Pancreas (tissue), 10 donors: Measurements from ENCODE around the gene L2HGDH. TPM values are rescaled to one million over a fixed set of nuclear protein-coding genes. Genes with fewer than 3 reads are reported as not detected.

ENCODE experiments used
- ATAC-seq, 4 donors: fragments of 200-7000 bp; cut with Tn5 transposase; one replicate each; pipeline versions ENCODE4 v1.8.0 to v1.9.1; 2020; ENCODE audit warnings: mild to moderate bottlenecking in 4 of 4, moderate library complexity in 4 of 4
- DNase-seq, 6 donors: peaks; one replicate each; pipeline ENCODE4 v3.0.0-alpha.2; 2020
- FAIRE-seq: peaks from 2 replicates; lab custom pipeline; 2012; peaks lifted over from hg19 to GRCh38; lab: Jason Lieb, UNC
- H3K27ac ChIP-seq, 4 donors: fragments of 200-600 bp; sonication (generic); 1 replicate in 3 of 4; 2 replicates in 1 of 4; pipeline versions ENCODE4 v1.5.0 to v1.8.0; 2020
- H3K27me3 ChIP-seq, 4 donors: fragments of 200-600 bp; one replicate each; pipeline ENCODE4 v1.8.0; 2021
- H3K36me3 ChIP-seq, 3 donors: fragments of 200-600 bp; sonication (generic) in 1 of 3; one replicate each; pipeline versions ENCODE4 v1.5.0 to v1.8.0; 2020 to 2021
- H3K4me1 ChIP-seq, 3 donors: fragments of 200-600 bp; one replicate each; pipeline ENCODE4 v1.8.0; 2021
- H3K4me3 ChIP-seq, 4 donors: fragments of 200-600 bp; sonication (generic) in 2 of 4; one replicate each; pipeline versions ENCODE4 v1.5.0 to v1.8.0; 2020 to 2021
- H3K9me3 ChIP-seq, 4 donors: fragments of 200-600 bp; one replicate each; pipeline ENCODE4 v1.8.0; 2021
- CTCF ChIP-seq, 4 donors: fragments of 200-600 bp; sonication (generic) in 3 of 4; IDR thresholded peaks; one replicate each; pipeline versions ENCODE4 v1.5.0 to v1.8.0; 2021; ENCODE audit warnings: antibody characterized with exemption in 4 of 4
- WGBS, 2 donors: extraction: QIAGEN DNeasy Blood & Tissue Kit; methylation state at CpG; one replicate each; pipeline ENCODE4 v1.1.7; 2013; 5-methylcytosine and 5-hydroxymethylcytosine counted together
- intact Hi-C, 3 donors: fragments of 100-400 bp; cut with DNase I; formaldehyde crosslinking; loops; one replicate each; pipeline versions ENCODE4 v1.11.1 to v1.14.2; 2022
- microRNA-seq, 2 donors: library from miRNA; unstranded; fragments of <30 nt; microRNA quantifications; one replicate each; pipeline versions ENCODE4 to v1.1.0, GENCODE V29; 2019 to 2020
- polyA plus RNA-seq, 2 donors: library from polyadenylated mRNA; stranded (reverse); fragments of 200-250 nt; gene quantifications; one replicate each; pipeline ENCODE4 v1.2.3, GENCODE V29; 2013
- total RNA-seq, 6 donors: library from RNA; stranded (reverse); fragmentation: NEBNext Ultra II Directional in 4 of 6; extraction: Animal tissue kit (Norgen Biotek cat#: 25700) in 4 of 6; gene quantifications; one replicate each; pipeline versions ENCODE4 v1.2.1 to v1.2.4, GENCODE V29; 2021 to 2023
- donor health status: healthy with polysubstance abuse.
- donor health status: DM: no; HTN: no; CAD: no; lungs with moderate emphysema.
- donor health status: DM: no; HTN: no; CAD: no.
- donor health status: control.
- donor health status: control.
- donor health status: Bipolar disorder and iron deficiency.
- donor health status: DM: yes; HTN: yes; CAD: no.
- donor health status: DM: no; HTN: no; CAD: no.
- donor health status: DM: no; HTN: no; CAD: no.
- donor health status: DM: yes; HTN: yes; CAD: no.

L2HGDH gene
- total and polyA plus RNA-seq, 8 donors: 0.99 to 5.1 (median 3.4) TPM

- WGBS, 2 donors: 65 to 67% methylated on average over 2 of the region's 2 CpGs
- DNase-seq (no peak), ATAC-seq (no peak), FAIRE-seq (no peak)
- no peaks in the 10 kb centered on the region for H3K27me3 ChIP-seq
- H3K36me3 ChIP-seq: no peaks in the 10 kb centered on the region
- H3K9me3 ChIP-seq: no peaks in the 10 kb centered on the region
- no peak overlapping the region for H3K4me3 ChIP-seq
- intact Hi-C loops: no loop called here
- no peak for TF ChIP-seq CTCF (IDR thresholded peaks at IDR 0.05)
- no peak overlapping the region for H3K27ac ChIP-seq
- H3K4me1 ChIP-seq: peaks cover 0 to 5% (median 0%) of the 10 kb centered on the region in 3 donors
Observed at GRCh38 chr14:50213795-50214194, 98.2 kb downstream of the L2HGDH start.

- no peak for FAIRE-seq
- no peak for DNase-seq
- WGBS, 2 donors: 28 to 31% methylated on average over 3 of the region's 3 CpGs
- no peaks in the 10 kb centered on the region for H3K27me3 ChIP-seq
- TF ChIP-seq CTCF (IDR thresholded peaks at IDR 0.05): no peak
- H3K36me3 ChIP-seq: no peaks in the 10 kb centered on the region
- no peak overlapping the region for H3K4me3 ChIP-seq
- H3K27ac ChIP-seq: no peak overlapping the region
- H3K9me3 ChIP-seq: no peaks in the 10 kb centered on the region
- intact Hi-C loops: no loop called here
- H3K4me1 ChIP-seq: peaks cover 0 to 5% (median 0%) of the 10 kb centered on the region in 3 donors
- ATAC-seq: no peak
Observed at GRCh38 chr14:50212726-50213125, 99.3 kb downstream of the L2HGDH start.

- ATAC-seq (no peak), DNase-seq (no peak), FAIRE-seq (no peak)
- WGBS, 2 donors: 70 to 74% methylated on average over 1 of the region's 1 CpG
- no peaks in the 10 kb centered on the region for H3K9me3 ChIP-seq
- no peaks in the 10 kb centered on the region for H3K27me3 ChIP-seq
- no peaks in the 10 kb centered on the region for H3K36me3 ChIP-seq
- intact Hi-C loops: no loop called here
- no peak for TF ChIP-seq CTCF (IDR thresholded peaks at IDR 0.05)
- no peak overlapping the region for H3K27ac ChIP-seq
- H3K4me1 ChIP-seq: no peaks in the 10 kb centered on the region
- no peak overlapping the region for H3K4me3 ChIP-seq
Observed at GRCh38 chr14:50210074-50210473, 102.0 kb downstream of the L2HGDH start.

DNA sequence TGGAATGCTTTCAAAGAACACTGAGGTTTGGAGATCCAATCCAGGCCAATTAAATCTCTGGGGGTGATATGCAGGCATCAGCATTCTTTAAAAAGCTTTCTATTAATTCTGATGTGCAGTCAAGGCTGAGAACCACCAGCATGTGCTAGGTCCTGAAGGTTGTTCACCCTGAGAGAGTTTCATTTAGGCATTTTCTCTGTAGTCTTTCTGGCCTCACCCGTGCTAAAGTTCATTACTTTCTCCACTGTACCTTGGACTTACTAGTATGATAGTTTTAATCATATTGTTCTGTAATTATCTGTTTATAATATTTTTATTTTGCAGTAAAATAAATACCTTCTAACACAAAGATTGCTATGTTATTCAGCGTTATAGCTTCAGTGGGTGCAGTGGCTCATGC is 113.5 kb downstream of the L2HGDH start:
- no peaks in the 10 kb centered on the region for H3K4me1 ChIP-seq
- H3K36me3 ChIP-seq: peaks cover 0 to 21% (median 3%) of the 10 kb centered on the region in 3 donors
- intact Hi-C loops: no loop called here
- 94 to 98% methylated on average over 2 of the region's 2 CpGs for WGBS, 2 donors
- no peaks in the 10 kb centered on the region for H3K9me3 ChIP-seq
- ATAC-seq (no peak), DNase-seq (no peak), FAIRE-seq (no peak)
- no peaks in the 10 kb centered on the region for H3K27me3 ChIP-seq
- H3K27ac ChIP-seq: no peak overlapping the region
- TF ChIP-seq CTCF (IDR thresholded peaks at IDR 0.05): no peak
- no peak overlapping the region for H3K4me3 ChIP-seq

- TF ChIP-seq CTCF (IDR thresholded peaks at IDR 0.05): no peak
- H3K27me3 ChIP-seq: no peaks in the 10 kb centered on the region
- 93 to 95% methylated on average over 1 of the region's 1 CpG for WGBS, 2 donors
- H3K36me3 ChIP-seq: peaks cover 0 to 10% (median 4%) of the 10 kb centered on the region in 3 donors
- H3K27ac ChIP-seq: no peak overlapping the region
- FAIRE-seq: no peak
- no peak for ATAC-seq
- H3K4me3 ChIP-seq: no peak overlapping the region
- DNase-seq: no peak
- intact Hi-C loops: no loop called here
- no peaks in the 10 kb centered on the region for H3K4me1 ChIP-seq
- H3K9me3 ChIP-seq: no peaks in the 10 kb centered on the region
Observed at GRCh38 chr14:50191499-50191898, 120.5 kb downstream of the L2HGDH start.

Small RNA genes within 50 kb of the gene (microRNA-seq; reads per million reads assigned to microRNA genes)
- gene MIR4504: 0.39 to 0.59 reads per million in 2 donors

Other genes with a start within 250 kb of the L2HGDH start
- gene VCPKMT, start 195.7 kb downstream of the L2HGDH start, total RNA-seq: 1 to 10 TPM; 2.8 to 4.8 (median 3.0) TPM
- gene VCPKMT, start 195.7 kb downstream of the L2HGDH start, polyA plus RNA-seq: 10 to 100 TPM; 12.2 to 13.3 TPM
- 10 to 100 TPM; 10.2 to 19.9 (median 11.6) TPM for gene SOS2, start 80.7 kb downstream of the L2HGDH start, total RNA-seq
- gene SOS2, start 80.7 kb downstream of the L2HGDH start, polyA plus RNA-seq: 1 to 10 TPM; 4.2 to 9.1 TPM
- gene DMAC2L, start 95 bp upstream of the L2HGDH start, total RNA-seq: 10 to 100 TPM in 2 of 6 donors, 1 to 10 TPM in 4; 8.3 to 17.7 (median 9.9) TPM
- gene DMAC2L, start 95 bp upstream of the L2HGDH start, polyA plus RNA-seq: 10 to 100 TPM in 1 of 2 donors, 1 to 10 TPM in 1; 8.7 to 10.0 TPM
- 1 to 10 TPM; 2.4 to 5.5 (median 4.4) TPM for gene CDKL1, start 84.7 kb upstream of the L2HGDH start, total RNA-seq
- under 1 TPM; 0.56 to 0.80 TPM for gene CDKL1, start 84.7 kb upstream of the L2HGDH start, polyA plus RNA-seq
- 10 to 100 TPM; 19.0 to 28.6 (median 23.5) TPM for gene MAP4K5, start 220.3 kb upstream of the L2HGDH start, total RNA-seq
- 10 to 100 TPM; 12.6 to 15.5 TPM for gene MAP4K5, start 220.3 kb upstream of the L2HGDH start, polyA plus RNA-seq
- gene ATL1, start 247.9 kb upstream of the L2HGDH start, total RNA-seq: 1 to 10 TPM; 2.5 to 6.1 (median 3.3) TPM
- gene ATL1, start 247.9 kb upstream of the L2HGDH start, polyA plus RNA-seq: 1 to 10 TPM; 1.3 to 3.5 TPM